Esophagus muscularis mucosa (tissue), 3 donors: ENCODE measurements around the gene TRIM29.

Source experiments
- POLR2A ChIP-seq: fragments of 450-650 bp; IDR thresholded peaks from one replicate; pipeline ENCODE4 v1.6.1; 2017; ENCODE audit warnings: antibody characterized with exemption, moderate library complexity, mild to moderate bottlenecking, low read depth
- POLR2AphosphoS5 ChIP-seq, 2 donors: sonication (generic); formaldehyde crosslinking; IDR thresholded peaks; one replicate each; pipeline ENCODE4 v1.6.1; 2017; ENCODE audit warnings: antibody characterized with exemption in 2 of 2
- TF ChIP-seq, protein P1 (sequence below), 3 experiments: fragments of 200-600 bp in 2 of 3; fragments of 450-650 bp in 1 of 3; sonication (generic) in 2 of 3; IDR thresholded peaks; one replicate each; pipeline ENCODE4 v1.5.1; 2017 to 2019; ENCODE audit warnings: antibody characterized with exemption in 3 of 3, mild to moderate bottlenecking in 2 of 3, moderate library complexity in 1 of 3

DNA sequence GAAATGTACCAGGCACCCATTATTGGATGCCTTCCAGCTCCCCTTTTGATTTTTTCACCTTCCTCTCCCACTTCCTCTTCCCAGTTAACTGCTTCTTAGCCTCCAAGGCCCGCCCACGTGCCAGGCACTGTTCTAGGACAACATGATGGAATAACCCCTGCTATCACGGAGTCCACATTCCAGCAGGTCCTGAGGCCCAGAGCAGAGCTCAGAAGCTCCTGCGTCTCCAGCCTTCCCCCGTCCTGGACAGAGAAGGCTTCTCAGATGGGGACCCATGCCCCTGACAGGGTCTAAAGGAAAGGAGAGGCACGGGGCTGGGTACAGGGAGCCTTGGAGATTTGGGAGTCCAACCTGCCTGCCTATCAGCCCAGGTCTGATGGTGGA, 29.1 kb downstream of the TRIM29 start:
- no peak for TF ChIP-seq POLR2A
- TF ChIP-seq, protein P1, sequence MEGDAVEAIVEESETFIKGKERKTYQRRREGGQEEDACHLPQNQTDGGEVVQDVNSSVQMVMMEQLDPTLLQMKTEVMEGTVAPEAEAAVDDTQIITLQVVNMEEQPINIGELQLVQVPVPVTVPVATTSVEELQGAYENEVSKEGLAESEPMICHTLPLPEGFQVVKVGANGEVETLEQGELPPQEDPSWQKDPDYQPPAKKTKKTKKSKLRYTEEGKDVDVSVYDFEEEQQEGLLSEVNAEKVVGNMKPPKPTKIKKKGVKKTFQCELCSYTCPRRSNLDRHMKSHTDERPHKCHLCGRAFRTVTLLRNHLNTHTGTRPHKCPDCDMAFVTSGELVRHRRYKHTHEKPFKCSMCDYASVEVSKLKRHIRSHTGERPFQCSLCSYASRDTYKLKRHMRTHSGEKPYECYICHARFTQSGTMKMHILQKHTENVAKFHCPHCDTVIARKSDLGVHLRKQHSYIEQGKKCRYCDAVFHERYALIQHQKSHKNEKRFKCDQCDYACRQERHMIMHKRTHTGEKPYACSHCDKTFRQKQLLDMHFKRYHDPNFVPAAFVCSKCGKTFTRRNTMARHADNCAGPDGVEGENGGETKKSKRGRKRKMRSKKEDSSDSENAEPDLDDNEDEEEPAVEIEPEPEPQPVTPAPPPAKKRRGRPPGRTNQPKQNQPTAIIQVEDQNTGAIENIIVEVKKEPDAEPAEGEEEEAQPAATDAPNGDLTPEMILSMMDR (IDR thresholded peaks at IDR 0.05), result no peak
- no peak for TF ChIP-seq POLR2AphosphoS5 (IDR thresholded peaks at IDR 0.05)
